HG02852 (cell line): Measurements from ENCODE around the gene MAP2K7.
A peak's percentile ranks its signal among the peaks of the same experiment; 100 is the strongest.
"Not testable (repeated sequence)": the region's sequence is repeated elsewhere in the genome, so short reads cannot be mapped to it uniquely, and the experiment has no call there.

Experiments
- ATAC-seq: cut with Tn5 transposase; IDR thresholded peaks from one replicate; pipeline ENCODE4 v1.9.1; 2021; ENCODE audit warnings: mild to moderate bottlenecking, moderate library complexity; ENCODE audit not compliant: unreplicated experiment

Gene MAP2K7

GRCh38 chr19:7903244-7904073 is at the start of gene MAP2K7:
Gene MAP2K7 (plus strand): TSS chr19:7903877. CDS start chr19:7903945, 68 bp downstream.
- peak; percentile 80 for ATAC-seq

- no peak for ATAC-seq
Measured at GRCh38 chr19:7855426-7856108, 48.1 kb upstream of the MAP2K7 start.

GRCh38 chr19:7856109-7856591 is 47.5 kb upstream of the MAP2K7 start:
- no peak for ATAC-seq

- ATAC-seq: no peak
Measured at GRCh38 chr19:7856679-7857663, 46.7 kb upstream of the MAP2K7 start.

- no peak for ATAC-seq
Measured at GRCh38 chr19:7857727-7858108, 46.0 kb upstream of the MAP2K7 start.

GRCh38 chr19:7858109-7858770 is 45.4 kb upstream of the MAP2K7 start:
- no peak for ATAC-seq

- ATAC-seq: not testable (repeated sequence)
Measured at GRCh38 chr19:7859087-7859486, 44.6 kb upstream of the MAP2K7 start.

- no peak for ATAC-seq
Measured at GRCh38 chr19:7859831-7860713, 43.6 kb upstream of the MAP2K7 start.

GRCh38 chr19:7860714-7861618 is 42.7 kb upstream of the MAP2K7 start:
- ATAC-seq: no peak

GRCh38 chr19:7861619-7862412 is 41.9 kb upstream of the MAP2K7 start:
- no peak for ATAC-seq

GRCh38 chr19:7862413-7862951 is 41.2 kb upstream of the MAP2K7 start:
- no peak for ATAC-seq

GRCh38 chr19:7863157-7863970 is 40.3 kb upstream of the MAP2K7 start:
- ATAC-seq: no peak

- ATAC-seq: no peak
Measured at GRCh38 chr19:7863971-7864689, 39.5 kb upstream of the MAP2K7 start.

- ATAC-seq: no peak
Measured at GRCh38 chr19:7864690-7865074, 39.0 kb upstream of the MAP2K7 start.

- no peak for ATAC-seq
Measured at GRCh38 chr19:7865262-7865911, 38.3 kb upstream of the MAP2K7 start.
